ENCODE data around the gene BASP1.

DNA sequence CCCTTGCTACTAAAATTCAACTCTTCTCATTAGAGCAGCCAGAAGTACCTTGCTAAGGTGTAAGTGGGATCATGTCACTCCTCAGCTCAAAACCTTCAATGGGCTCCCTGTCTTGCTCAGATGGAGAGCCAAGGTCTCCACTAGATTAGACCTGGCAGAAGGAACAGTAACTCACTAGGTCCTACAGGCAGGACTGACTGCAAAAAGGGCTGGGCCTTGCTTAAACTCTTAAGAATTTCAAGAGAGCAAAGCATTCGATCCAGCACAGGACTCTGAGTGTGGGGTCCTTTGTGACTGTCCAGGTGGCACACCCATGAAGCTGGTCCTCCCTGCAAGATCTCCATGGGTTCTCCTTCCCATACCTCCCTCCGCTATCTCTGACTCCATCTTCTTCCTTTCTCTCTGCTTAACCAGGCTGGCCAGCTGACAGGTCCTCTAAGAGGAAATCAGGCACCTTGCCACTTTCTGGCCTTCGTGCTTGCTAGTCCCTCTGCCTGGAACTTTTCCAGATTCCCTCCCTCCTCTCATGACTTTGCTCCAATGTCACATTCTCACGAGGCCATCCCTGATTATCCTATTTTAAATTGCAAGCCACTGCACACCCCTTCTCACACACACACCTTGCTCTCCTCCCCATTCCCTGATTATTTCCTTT is 70.2 kb downstream of the BASP1 start:
- no peak for TF ChIP-seq EZH2 (IDR thresholded peaks at IDR 0.05; ENCODE audit: borderline replicate concordance, insufficient read depth, low read depth, low read length, poor library complexity, severe bottlenecking)
- TF ChIP-seq, protein P1, sequence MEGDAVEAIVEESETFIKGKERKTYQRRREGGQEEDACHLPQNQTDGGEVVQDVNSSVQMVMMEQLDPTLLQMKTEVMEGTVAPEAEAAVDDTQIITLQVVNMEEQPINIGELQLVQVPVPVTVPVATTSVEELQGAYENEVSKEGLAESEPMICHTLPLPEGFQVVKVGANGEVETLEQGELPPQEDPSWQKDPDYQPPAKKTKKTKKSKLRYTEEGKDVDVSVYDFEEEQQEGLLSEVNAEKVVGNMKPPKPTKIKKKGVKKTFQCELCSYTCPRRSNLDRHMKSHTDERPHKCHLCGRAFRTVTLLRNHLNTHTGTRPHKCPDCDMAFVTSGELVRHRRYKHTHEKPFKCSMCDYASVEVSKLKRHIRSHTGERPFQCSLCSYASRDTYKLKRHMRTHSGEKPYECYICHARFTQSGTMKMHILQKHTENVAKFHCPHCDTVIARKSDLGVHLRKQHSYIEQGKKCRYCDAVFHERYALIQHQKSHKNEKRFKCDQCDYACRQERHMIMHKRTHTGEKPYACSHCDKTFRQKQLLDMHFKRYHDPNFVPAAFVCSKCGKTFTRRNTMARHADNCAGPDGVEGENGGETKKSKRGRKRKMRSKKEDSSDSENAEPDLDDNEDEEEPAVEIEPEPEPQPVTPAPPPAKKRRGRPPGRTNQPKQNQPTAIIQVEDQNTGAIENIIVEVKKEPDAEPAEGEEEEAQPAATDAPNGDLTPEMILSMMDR (IDR thresholded peaks at IDR 0.05), result no peak

All from B cell (primary cell).